ENCODE measurements around the gene CXCL9.

Gene CXCL9

GRCh38 chr4:76013540-76013939 is 6.2 kb upstream of the CXCL9 start:
- TF ChIP-seq CTCF (IDR thresholded peaks at IDR 0.05): no peak

GRCh38 chr4:76012388-76012801 is 5.1 kb upstream of the CXCL9 start:
- no peak for TF ChIP-seq CTCF (IDR thresholded peaks at IDR 0.05)

GRCh38 chr4:76011700-76012387 is 4.5 kb upstream of the CXCL9 start:
- TF ChIP-seq CTCF (IDR thresholded peaks at IDR 0.05): no peak

- no peak for TF ChIP-seq CTCF (IDR thresholded peaks at IDR 0.05)
These were observed 3.8 kb upstream of the CXCL9 start for GRCh38 chr4:76011018-76011670.

- TF ChIP-seq CTCF (IDR thresholded peaks at IDR 0.05): no peak
These were observed 3.3 kb upstream of the CXCL9 start for GRCh38 chr4:76010576-76010975.

- TF ChIP-seq CTCF (IDR thresholded peaks at IDR 0.05): no peak
These were observed 2.0 kb upstream of the CXCL9 start for GRCh38 chr4:76009311-76009710.

GRCh38 chr4:76003620-76004019 is 3.7 kb downstream of the CXCL9 start:
- TF ChIP-seq CTCF (IDR thresholded peaks at IDR 0.05): no peak

Data from LNCAP (cell line).